NCI-H446 (cell line): ENCODE data around the gene CUTC.
A peak's percentile ranks its signal among the peaks of the same experiment; 100 is the strongest.
"Not testable (repeated sequence)": the region's sequence is repeated elsewhere in the genome, so short reads cannot be mapped to it uniquely, and the experiment has no call there.

Experiments
- DNase-seq, 2 experiments: peaks; one replicate each; lab custom pipeline; 2025; lab: John Stamatoyannopoulos, UW

CUTC gene

GRCh38 chr10:99732033-99732842, at the start of gene CUTC, which contains the start of gene COX15:
CUTC (plus strand) TSS chr10:99732234; CDS start chr10:99732349, 115 bp downstream.
COX15 (minus strand) TSS chr10:99732127; CDS start chr10:99732049, 78 bp downstream.
- peak; percentile 67 to 92 for DNase-seq

- no peak for DNase-seq
Measured at GRCh38 chr10:99682752-99683151, 49.3 kb upstream of the CUTC start.

GRCh38 chr10:99685597-99685967, 46.5 kb upstream of the CUTC start:
- no peak for DNase-seq

- no peak for DNase-seq
Measured at GRCh38 chr10:99689461-99689860, 42.6 kb upstream of the CUTC start.

GRCh38 chr10:99693933-99694583, 38.0 kb upstream of the CUTC start:
- no peak for DNase-seq

GRCh38 chr10:99695761-99696160, 36.3 kb upstream of the CUTC start:
- DNase-seq = no peak

- DNase-seq = no peak
Measured at GRCh38 chr10:99698504-99699080, 33.4 kb upstream of the CUTC start.

- no peak for DNase-seq
Measured at GRCh38 chr10:99700649-99701048, 31.4 kb upstream of the CUTC start.

GRCh38 chr10:99708428-99709012, 23.5 kb upstream of the CUTC start:
- no peak for DNase-seq

- no peak for DNase-seq
Measured at GRCh38 chr10:99709480-99710229, 22.4 kb upstream of the CUTC start.

- DNase-seq = peak; percentile 0 to 3
Measured at GRCh38 chr10:99711129-99711719, 20.8 kb upstream of the CUTC start.

- DNase-seq = no peak
Measured at GRCh38 chr10:99714446-99714845, 17.6 kb upstream of the CUTC start.

- no peak for DNase-seq
Measured at GRCh38 chr10:99720387-99720786, 11.6 kb upstream of the CUTC start.

GRCh38 chr10:99730026-99730425, 2.0 kb upstream of the CUTC start:
- DNase-seq = no peak

- no peak for DNase-seq
Measured at GRCh38 chr10:99731306-99732032, 565 bp upstream of the CUTC start.

GRCh38 chr10:99733366-99733765, 1.3 kb downstream of the CUTC start:
- DNase-seq = no peak

GRCh38 chr10:99734111-99734510, 2.1 kb downstream of the CUTC start:
- DNase-seq = not testable (repeated sequence)

GRCh38 chr10:99740260-99740659, 8.2 kb downstream of the CUTC start:
- DNase-seq = no peak

GRCh38 chr10:99740933-99741559, 9.0 kb downstream of the CUTC start:
- DNase-seq = no peak

- no peak for DNase-seq
Measured at GRCh38 chr10:99742254-99742653, 10.2 kb downstream of the CUTC start.
